SIG-M5 treated with dmso at 0.1 percent for 504 hours (cell line): Measurements from ENCODE around the gene RHOH.
"Not testable (repeated sequence)": the region's sequence is repeated elsewhere in the genome, so short reads cannot be mapped to it uniquely, and the experiment has no call there.

Experiments used
- DNase-seq: peaks from one replicate; lab custom pipeline; 2025; ENCODE audit not compliant: unreplicated experiment; lab: John Stamatoyannopoulos, UW

The RHOH gene

DNA sequence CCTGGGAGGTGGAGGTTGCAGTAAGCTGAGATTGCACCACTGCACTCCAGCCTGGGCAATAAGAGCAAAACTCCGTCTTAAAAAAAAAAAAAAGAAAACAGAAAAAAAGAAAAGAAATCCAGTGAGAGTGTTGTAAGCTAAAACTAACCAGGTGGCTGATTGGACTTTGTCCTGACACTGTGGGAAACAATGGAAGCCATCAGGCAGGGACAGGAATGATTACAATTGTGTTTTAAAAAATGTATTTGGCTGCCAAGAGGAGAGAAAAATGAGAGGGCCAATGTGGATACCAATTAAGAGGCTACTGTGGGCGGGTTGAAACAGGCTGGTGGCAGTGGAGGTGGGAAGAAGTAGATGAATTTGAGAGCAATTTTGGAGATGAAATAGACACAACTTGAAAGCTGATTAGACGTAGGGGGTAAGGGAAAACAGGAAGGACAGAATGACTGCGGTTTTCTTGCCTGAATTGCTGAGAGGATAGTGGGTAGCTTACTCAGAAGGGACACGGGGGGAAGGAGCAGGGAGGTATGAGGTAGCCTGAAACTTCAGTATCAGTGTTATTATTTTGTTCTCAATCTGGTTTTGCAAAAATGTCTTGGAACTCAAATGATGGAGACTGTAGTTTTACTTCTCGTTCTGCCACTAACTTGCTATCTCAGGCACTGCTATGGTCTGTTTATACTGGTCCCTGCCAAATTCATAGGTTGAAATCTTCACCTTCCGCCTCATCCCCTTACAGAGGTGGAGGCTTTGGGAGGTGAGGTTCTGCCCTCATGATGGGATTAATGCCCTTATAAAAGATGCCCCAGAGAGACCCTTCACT, 92.7 kb downstream of the RHOH start:
- peak; percentile 75 for DNase-seq

- DNase-seq = not testable (repeated sequence)
Measured at GRCh38 chr4:40290611-40291186, 93.9 kb downstream of the RHOH start.

DNA sequence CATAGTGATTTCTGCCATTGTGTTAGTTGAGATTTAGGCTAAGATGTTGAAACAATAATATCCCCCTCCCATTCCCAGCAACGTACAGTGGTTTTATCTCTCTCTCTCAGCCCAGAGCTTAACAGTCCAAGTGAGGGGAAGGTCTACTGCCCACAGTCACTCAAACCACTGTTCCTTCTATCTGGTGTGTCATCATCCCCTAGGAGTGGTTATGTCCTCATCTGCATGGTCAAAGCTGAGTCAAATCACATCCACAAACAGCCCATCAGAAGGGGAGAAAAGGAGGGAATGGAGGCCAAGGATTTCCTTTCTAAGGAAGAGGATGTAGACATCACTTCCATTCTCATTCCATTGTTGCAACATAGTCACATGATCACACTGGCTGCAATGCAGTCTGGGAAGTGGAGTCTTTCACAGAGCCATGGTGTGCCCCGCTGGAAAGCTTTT, 95.5 kb downstream of the RHOH start:
- DNase-seq = no peak

- no peak for DNase-seq
Measured at GRCh38 chr4:40294339-40294738, 97.5 kb downstream of the RHOH start.

DNA sequence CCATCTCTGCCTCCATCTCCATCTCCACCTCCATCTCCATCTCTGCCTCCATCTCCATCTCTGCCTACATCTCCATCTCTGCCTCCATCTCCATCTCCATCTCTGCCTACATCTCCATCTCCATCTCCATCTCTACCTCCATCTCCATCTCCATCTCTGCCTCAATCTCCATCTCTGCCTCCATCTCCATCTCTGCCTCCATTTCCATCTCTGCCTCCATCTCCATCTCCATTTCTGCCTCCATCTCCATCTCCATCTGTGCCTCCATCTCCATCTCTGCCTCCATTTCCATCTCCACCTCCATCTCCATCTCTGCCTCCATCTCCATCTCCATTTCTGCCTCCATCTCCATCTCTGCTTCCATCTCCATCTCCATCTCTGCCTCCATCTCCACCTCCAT, 98.2 kb downstream of the RHOH start:
- DNase-seq = not testable (repeated sequence)

- DNase-seq = no peak
Measured at GRCh38 chr4:40295572-40295971, 98.7 kb downstream of the RHOH start.
